ENCODE results near the gene ZNF689. TPM values are rescaled to one million over a fixed set of nuclear protein-coding genes. Genes with fewer than 3 reads are reported as not detected.
A peak's percentile ranks its signal among the peaks of the same experiment; 100 is the strongest.
"Not testable (repeated sequence)": the region's sequence is repeated elsewhere in the genome, so short reads cannot be mapped to it uniquely, and the experiment has no call there.

Gene ZNF689
- total RNA-seq, 1 experiment from 2014 or later, result 6.1 TPM

DNA sequence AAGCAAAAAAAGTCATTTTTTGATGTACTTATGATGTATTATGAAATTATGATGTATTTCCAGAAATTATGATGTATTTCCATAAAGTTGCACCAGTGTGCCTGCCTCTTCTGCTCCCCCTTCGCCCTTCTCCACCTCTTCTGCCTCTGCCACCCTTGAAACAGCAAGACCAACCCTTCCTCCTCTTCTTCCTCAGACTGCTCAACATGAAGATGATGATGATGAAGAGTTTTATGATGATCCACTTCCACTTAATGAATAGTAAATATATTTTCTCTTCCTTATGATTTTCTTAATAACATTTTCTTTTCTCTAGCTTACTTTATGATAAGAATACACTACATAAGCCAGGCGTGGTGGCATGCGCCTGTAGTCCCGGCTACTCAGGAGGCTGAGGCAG lies 17.3 kb downstream of the ZNF689 start:
- Mint-ChIP-seq H3K27me3 (ENCODE audit: insufficient read depth, unreplicated experiment) (no peaks in the 10 kb centered on the region), H3K27ac (ENCODE audit: low read depth, unreplicated experiment) (no peak overlapping the region), H3K36me3 (ENCODE audit: insufficient read depth, unreplicated experiment) (peaks cover 5% of the 10 kb centered on the region), H3K4me1 (ENCODE audit: insufficient read depth, unreplicated experiment) (no peaks in the 10 kb centered on the region), H3K4me3 (ENCODE audit: unreplicated experiment) (no peak overlapping the region), H3K9me3 (ENCODE audit: unreplicated experiment) (no peaks in the 10 kb centered on the region)
- ChIA-PET POLR2A (no interaction called here), CTCF (interaction anchor here (0.6 to 0.7 kb wide), 2 partner anchors 42 to 118 kb away, joined by 3 read pairs; no protein-coding TSS in a partner anchor)
- no peak for DNase-seq (ENCODE audit: unreplicated experiment)
- TF ChIP-seq, protein P1, sequence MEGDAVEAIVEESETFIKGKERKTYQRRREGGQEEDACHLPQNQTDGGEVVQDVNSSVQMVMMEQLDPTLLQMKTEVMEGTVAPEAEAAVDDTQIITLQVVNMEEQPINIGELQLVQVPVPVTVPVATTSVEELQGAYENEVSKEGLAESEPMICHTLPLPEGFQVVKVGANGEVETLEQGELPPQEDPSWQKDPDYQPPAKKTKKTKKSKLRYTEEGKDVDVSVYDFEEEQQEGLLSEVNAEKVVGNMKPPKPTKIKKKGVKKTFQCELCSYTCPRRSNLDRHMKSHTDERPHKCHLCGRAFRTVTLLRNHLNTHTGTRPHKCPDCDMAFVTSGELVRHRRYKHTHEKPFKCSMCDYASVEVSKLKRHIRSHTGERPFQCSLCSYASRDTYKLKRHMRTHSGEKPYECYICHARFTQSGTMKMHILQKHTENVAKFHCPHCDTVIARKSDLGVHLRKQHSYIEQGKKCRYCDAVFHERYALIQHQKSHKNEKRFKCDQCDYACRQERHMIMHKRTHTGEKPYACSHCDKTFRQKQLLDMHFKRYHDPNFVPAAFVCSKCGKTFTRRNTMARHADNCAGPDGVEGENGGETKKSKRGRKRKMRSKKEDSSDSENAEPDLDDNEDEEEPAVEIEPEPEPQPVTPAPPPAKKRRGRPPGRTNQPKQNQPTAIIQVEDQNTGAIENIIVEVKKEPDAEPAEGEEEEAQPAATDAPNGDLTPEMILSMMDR (IDR thresholded peaks at IDR 0.05; ENCODE audit: unreplicated experiment), result no peak
- intact Hi-C loops (cut with micrococcal nuclease), result no loop called here
- no TSS peak for BruUV-seq (replicated peaks)

DNA sequence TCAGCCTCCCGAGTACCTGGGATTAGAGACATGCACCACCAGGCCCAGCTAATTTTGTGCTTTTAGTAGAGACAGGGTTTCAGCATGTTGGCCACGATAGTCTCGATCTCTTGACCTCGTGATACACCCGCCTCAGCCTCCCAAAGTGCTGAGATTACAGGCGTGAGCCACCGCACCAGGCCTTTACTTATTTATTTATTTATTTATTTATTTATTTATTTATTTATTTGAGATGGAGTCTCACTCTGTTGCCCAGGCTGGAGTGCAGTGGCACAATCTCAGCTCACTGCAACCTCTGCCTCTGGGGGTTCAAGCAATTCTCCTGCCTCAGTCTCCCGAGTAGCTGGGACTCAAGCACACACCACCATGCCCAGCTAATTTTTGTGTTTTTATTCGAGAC lies 19.3 kb downstream of the ZNF689 start:
- DNase-seq (ENCODE audit: unreplicated experiment); intact Hi-C loops (cut with micrococcal nuclease); H3K27ac Mint-ChIP-seq (ENCODE audit: low read depth, unreplicated experiment); H3K4me3 Mint-ChIP-seq (ENCODE audit: unreplicated experiment); H3K9me3 Mint-ChIP-seq (ENCODE audit: unreplicated experiment); H3K27me3 Mint-ChIP-seq (ENCODE audit: insufficient read depth, unreplicated experiment); H3K36me3 Mint-ChIP-seq (ENCODE audit: insufficient read depth, unreplicated experiment); BruUV-seq (replicated peaks); H3K4me1 Mint-ChIP-seq (ENCODE audit: insufficient read depth, unreplicated experiment): not testable (repeated sequence)
- POLR2A ChIA-PET, result interaction anchor here (0.6 to 0.7 kb wide), 2 partner anchors 16 to 34 kb away, joined by 3 read pairs; no protein-coding TSS in a partner anchor
- CTCF ChIA-PET, result interaction anchor here (0.6 to 1.3 kb wide), 5 partner anchors 17 to 220 kb away, joined by 3 to 6 read pairs (median 3); partner anchors contain the start of gene ITGAL

DNA sequence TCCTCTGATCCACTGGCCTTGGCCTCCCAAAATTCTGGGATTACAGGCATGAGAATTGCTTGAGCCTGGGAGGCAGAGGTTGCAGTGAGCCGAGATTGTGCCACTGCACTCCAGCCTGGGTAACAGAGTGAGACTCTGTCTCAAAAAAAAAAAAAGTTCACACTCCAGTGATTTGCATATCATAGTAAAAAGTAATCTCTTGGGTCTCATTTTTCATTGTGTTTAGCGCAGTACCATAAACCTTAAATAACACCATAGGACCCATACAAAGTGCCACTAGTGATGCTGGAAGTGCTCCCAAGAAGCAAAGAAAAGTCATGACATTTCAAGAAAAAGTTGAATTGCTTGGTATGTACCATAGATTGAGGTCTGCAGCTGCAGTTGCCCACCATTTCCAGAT lies 20.6 kb downstream of the ZNF689 start:
- BruUV-seq (replicated peaks); intact Hi-C loops (cut with micrococcal nuclease); H3K27me3 Mint-ChIP-seq (ENCODE audit: insufficient read depth, unreplicated experiment); H3K4me3 Mint-ChIP-seq (ENCODE audit: unreplicated experiment); H3K4me1 Mint-ChIP-seq (ENCODE audit: insufficient read depth, unreplicated experiment); H3K9me3 Mint-ChIP-seq (ENCODE audit: unreplicated experiment); H3K36me3 Mint-ChIP-seq (ENCODE audit: insufficient read depth, unreplicated experiment); POLR2A ChIA-PET; DNase-seq (ENCODE audit: unreplicated experiment); H3K27ac Mint-ChIP-seq (ENCODE audit: low read depth, unreplicated experiment): not testable (repeated sequence)
- CTCF ChIA-PET, result interaction anchor here (0.6 kb wide), 1 partner anchor 620 kb away, joined by 4 read pairs; no protein-coding TSS in a partner anchor

DNA sequence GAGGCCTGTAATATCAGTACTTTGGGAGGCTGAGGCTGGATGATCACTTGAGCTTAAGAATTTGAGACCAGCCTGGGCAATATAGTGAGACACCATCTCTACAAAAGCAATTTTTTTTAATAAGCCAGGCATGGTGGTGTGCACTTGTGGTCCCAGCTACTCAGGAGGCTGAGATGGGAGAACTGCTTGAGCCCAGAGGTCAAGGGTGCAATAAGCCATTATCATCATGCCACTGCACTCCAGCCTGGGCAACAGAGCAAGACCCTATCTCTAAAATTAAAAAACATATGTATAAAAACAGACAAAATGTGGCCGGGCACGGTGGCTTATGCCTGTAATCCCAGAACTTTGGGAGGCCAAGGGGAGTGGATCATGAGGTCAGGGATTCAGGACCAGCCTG lies 21.5 kb downstream of the ZNF689 start:
- no peaks in the 10 kb centered on the region for H3K9me3 Mint-ChIP-seq (ENCODE audit: unreplicated experiment)
- H3K4me1 Mint-ChIP-seq (ENCODE audit: insufficient read depth, unreplicated experiment), result no peaks in the 10 kb centered on the region
- CTCF ChIA-PET, result interaction anchor here (0.6 kb wide), 1 partner anchor 202 kb away, joined by 4 read pairs; no protein-coding TSS in a partner anchor
- H3K27ac Mint-ChIP-seq (ENCODE audit: low read depth, unreplicated experiment), result no peak overlapping the region
- H3K4me3 Mint-ChIP-seq (ENCODE audit: unreplicated experiment), result no peak overlapping the region
- H3K36me3 Mint-ChIP-seq (ENCODE audit: insufficient read depth, unreplicated experiment), result peaks cover 6% of the 10 kb centered on the region
- TF ChIP-seq, protein P1 (IDR thresholded peaks at IDR 0.05; ENCODE audit: unreplicated experiment), result no peak
- DNase-seq (ENCODE audit: unreplicated experiment), result no peak
- intact Hi-C loops (cut with micrococcal nuclease), result no loop called here
- no TSS peak for BruUV-seq (replicated peaks)
- POLR2A ChIA-PET, result no interaction called here
- no peaks in the 10 kb centered on the region for H3K27me3 Mint-ChIP-seq (ENCODE audit: insufficient read depth, unreplicated experiment)

DNA sequence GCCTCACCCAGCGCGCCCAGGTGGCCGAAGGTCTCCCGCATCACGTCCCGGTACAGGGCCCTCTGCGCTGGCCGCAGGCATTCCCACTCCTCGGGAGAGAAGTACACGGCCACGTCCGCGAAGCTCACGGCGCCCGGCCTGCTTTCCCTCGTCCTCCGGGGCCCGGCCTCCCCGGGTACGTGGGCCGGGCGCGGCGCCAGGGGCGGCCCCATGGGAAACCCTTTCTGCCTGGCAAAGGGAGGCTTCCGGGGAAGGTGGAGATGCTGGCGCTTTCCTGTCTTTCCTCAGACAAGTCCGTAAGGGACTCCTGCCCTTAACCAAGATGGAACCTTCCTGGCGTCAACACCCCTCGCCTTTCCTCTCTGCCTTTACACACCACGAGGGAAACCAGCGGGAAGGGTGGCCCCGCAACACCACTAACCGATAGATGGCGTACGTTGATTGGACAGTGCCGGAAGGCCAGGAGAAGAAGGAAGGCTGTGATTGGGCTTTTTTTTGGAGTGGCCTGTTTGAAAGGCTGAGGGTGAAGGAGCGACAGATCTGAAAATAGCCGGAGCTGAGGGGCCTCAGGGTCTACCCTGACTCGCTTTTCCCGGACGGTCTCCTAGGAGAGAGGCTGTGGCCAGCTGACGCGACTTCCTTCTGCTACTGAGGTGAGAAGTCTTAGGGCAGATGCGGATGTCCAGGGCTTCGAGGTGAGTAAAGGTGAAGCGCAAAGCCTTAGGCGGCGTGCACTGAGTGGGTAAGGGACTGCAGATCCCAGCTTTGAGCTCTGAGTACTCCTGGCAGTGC lies 24.6 kb downstream of the ZNF689 start, which contains the start of gene ZNF785:
Gene ZNF785, minus strand, starts transcription at position 298 of the 792 bp plus-strand sequence. Its CDS starts 86 bp downstream, at position 212.
- no peaks in the 10 kb centered on the region for H3K27me3 Mint-ChIP-seq (ENCODE audit: insufficient read depth, unreplicated experiment)
- TSS peak; percentile 56 for BruUV-seq (replicated peaks)
- H3K36me3 Mint-ChIP-seq (ENCODE audit: insufficient read depth, unreplicated experiment), result peaks cover 21% of the 10 kb centered on the region
- peak within 1 kb of the TSS; percentile 96 for H3K4me3 Mint-ChIP-seq (ENCODE audit: unreplicated experiment)
- CTCF ChIA-PET, result interaction anchor here (0.6 to 2.7 kb wide), 9 partner anchors 11 to 211 kb away, joined by 3 to 13 read pairs (median 4); partner anchors contain the start of genes DCTPP1 and MYL11
- H3K9me3 Mint-ChIP-seq (ENCODE audit: unreplicated experiment), result no peaks in the 10 kb centered on the region
- TF ChIP-seq, protein P1 (IDR thresholded peaks at IDR 0.05; ENCODE audit: unreplicated experiment), result no peak
- intact Hi-C loops (cut with micrococcal nuclease), result loop anchor here (1.0 to 2.0 kb wide), 4 partner anchors 13 to 59 kb away; partner anchors contain the start of genes ZNF747, ZNF764 and ZNF768
- POLR2A ChIA-PET, result interaction anchor here (0.6 to 3.8 kb wide), 24 partner anchors 10 to 231 kb away, joined by 3 to 45 read pairs (median 6); partner anchors contain the start of genes CD2BP2, DCTPP1, FBRS and ZNF688
- peak; percentile 100 for DNase-seq (ENCODE audit: unreplicated experiment)
- H3K4me1 Mint-ChIP-seq (ENCODE audit: insufficient read depth, unreplicated experiment), result no peaks in the 10 kb centered on the region
- peak within 1 kb of the TSS; percentile 78 for H3K27ac Mint-ChIP-seq (ENCODE audit: low read depth, unreplicated experiment)

All from MCF 10A (cell line).